Myocyte (in vitro differentiated cells): Measurements from ENCODE around the gene UNKL. TPM values are rescaled to one million over a fixed set of nuclear protein-coding genes. Genes with fewer than 3 reads are reported as not detected.

Source experiments
- total RNA-seq: library from RNA; depleted of rRNA; stranded (reverse); fragments of >200 nt; gene quantifications from 2 replicates; pipeline ENCODE4 v1.2.3, GENCODE V29; 2014

UNKL gene
- total RNA-seq, 1 donor from 2014 or later: 18.9 TPM

Other genes with a start within 250 kb of the UNKL start
- gene TPSG1, start 189.4 kb downstream of the UNKL start, total RNA-seq: not detected in 2 replicates
- not detected in 2 replicates for gene TPSB2, start 184.5 kb downstream of the UNKL start, total RNA-seq
- not detected in 2 replicates for gene TPSAB1, start 174.0 kb downstream of the UNKL start, total RNA-seq
- not detected in 2 replicates for gene TPSD1, start 158.6 kb downstream of the UNKL start, total RNA-seq
- 48.5 and 57.2 TPM in 2 replicates for gene UBE2I, start 105.1 kb downstream of the UNKL start, total RNA-seq
- 3.6 and 7.1 TPM in 2 replicates for gene BAIAP3, start 81.1 kb downstream of the UNKL start, total RNA-seq
- 112 and 115 TPM in 2 replicates for gene TSR3, start 62.8 kb downstream of the UNKL start, total RNA-seq
- gene GNPTG, start 62.8 kb downstream of the UNKL start, total RNA-seq: 57.0 and 63.7 TPM in 2 replicates
- 17.0 and 21.4 TPM in 2 replicates for gene UQCC4, start 6.0 kb upstream of the UNKL start, total RNA-seq
- not detected in 2 replicates for gene PERCC1, start 16.4 kb upstream of the UNKL start, total RNA-seq
- gene CCDC154, start 29.9 kb upstream of the UNKL start, total RNA-seq: 0.19 and 0.21 TPM in 2 replicates
- 70.0 and 70.7 TPM in 2 replicates for gene CLCN7, start 60.3 kb upstream of the UNKL start, total RNA-seq
- not detected in 2 replicates for gene PTX4, start 74.2 kb upstream of the UNKL start, total RNA-seq
- gene TELO2, start 78.7 kb upstream of the UNKL start, total RNA-seq: 17.5 and 21.3 TPM in 2 replicates
- 0.45 TPM in 1 of 2 replicates, not detected in the other for gene TMEM204, start 119.0 kb upstream of the UNKL start, total RNA-seq
- gene IFT140, start 197.4 kb upstream of the UNKL start, total RNA-seq: 12.8 and 16.7 TPM in 2 replicates
- 7.8 and 8.4 TPM in 2 replicates for gene CRAMP1, start 197.7 kb upstream of the UNKL start, total RNA-seq